ENCODE results near the gene TLR2.

TLR2 gene

DNA sequence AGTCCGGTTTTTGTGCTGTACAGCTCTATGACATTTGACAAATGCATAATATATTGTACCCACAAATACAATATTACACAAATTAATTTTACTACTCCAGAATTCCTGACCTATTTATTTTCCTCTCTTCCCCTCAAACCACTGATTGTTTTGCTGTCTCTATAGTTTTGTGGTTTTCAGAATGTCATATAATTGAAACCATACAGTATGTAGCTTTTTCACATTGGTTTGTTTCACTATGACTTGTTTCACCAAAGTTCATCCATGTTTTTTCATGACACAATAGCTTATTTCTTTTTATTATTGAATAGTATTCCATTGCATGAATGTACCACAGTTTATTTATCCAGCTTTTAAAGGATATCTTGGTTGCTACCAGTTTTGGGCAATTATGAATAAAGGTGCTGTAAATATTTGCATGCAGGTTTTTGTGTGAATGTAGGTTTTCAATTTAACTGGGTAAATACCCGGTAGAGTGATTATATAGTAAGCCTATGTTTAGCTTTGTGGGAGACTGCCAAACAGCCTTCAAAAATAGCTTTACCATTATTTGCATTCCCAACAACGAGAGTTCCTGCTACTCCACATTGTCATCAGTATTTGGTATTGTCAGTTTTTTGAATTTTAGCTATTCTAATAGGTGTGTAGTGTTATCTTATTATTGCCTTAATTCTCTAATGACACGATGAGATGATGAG is 49.8 kb downstream of the TLR2 start:
- DNase-seq (ENCODE audit: low spot score): no peak

- DNase-seq (ENCODE audit: low spot score): no peak
These were observed 51.9 kb downstream of the TLR2 start for GRCh38 chr4:153735906-153736461.

- DNase-seq (ENCODE audit: low spot score): no peak
These were observed 57.5 kb downstream of the TLR2 start for GRCh38 chr4:153741541-153741940.

GRCh38 chr4:153745651-153746050 is 61.6 kb downstream of the TLR2 start:
- DNase-seq (ENCODE audit: low spot score): no peak

- DNase-seq (ENCODE audit: low spot score): no peak
These were observed 63.4 kb downstream of the TLR2 start for GRCh38 chr4:153747406-153747955.

DNA sequence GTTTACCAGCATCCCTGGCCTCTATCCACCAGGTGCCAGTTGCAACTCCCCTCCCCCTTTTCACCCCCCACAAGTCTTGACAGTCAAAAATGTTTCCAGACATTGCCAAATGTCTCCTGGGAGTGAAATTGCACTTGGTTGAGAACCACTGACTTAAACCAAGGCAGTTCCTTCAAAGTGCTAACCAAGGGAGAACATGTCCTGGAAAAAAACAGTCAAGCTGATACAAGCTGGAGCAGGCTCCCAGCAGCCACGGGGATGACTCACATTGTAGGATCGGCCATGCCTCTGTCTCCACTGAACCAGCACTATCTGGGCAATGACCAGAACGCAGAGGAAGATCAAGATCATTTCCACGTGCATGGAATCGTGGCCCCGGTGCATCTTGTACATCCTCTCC is 64.3 kb downstream of the TLR2 start:
- DNase-seq (ENCODE audit: low spot score): no peak

DNA sequence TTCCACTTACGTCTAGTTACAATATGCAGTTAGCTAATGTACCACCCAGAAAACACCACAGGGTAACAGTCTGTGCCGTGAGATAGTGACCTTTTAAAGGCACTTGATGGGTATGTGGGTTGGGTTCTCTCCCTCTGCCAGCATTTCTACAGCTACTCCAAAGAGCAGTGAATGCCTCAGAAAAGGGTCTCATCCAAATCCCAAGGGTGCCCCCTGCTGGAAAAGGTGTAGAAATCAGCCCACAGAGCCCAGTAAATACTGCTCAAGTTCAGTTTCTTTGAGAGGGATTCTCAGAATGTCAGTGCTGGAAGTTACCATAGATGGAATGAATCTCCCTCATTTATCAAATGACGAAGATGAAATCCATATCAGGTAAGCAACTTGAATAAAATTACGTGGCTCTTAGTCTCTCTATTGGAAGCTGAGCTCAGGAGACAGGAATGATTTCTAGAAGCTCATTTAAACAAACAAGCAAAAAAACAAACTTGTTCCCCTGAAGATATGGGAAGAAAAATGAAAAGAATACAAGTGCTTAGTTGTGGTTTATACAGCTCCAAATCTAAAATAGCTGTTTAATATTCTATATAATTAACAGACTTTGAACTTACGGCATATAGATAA is 66.2 kb downstream of the TLR2 start:
- peak; percentile 90 for DNase-seq (ENCODE audit: low spot score)

GRCh38 chr4:153755186-153755585 is 71.1 kb downstream of the TLR2 start:
- DNase-seq (ENCODE audit: low spot score): no peak
